ENCODE results near the gene KDM2A.
"Not testable (repeated sequence)": the region's sequence is repeated elsewhere in the genome, so short reads cannot be mapped to it uniquely, and the experiment has no call there.

- not testable (repeated sequence) for TF ChIP-seq CTCF, POLR2A (IDR thresholded peaks at IDR 0.05)
Observed at GRCh38 chr11:67130861-67131260, 11.8 kb downstream of the KDM2A start.
